UCSD-AML1 (cell line): Measurements from ENCODE around the gene GPRIN2.
"Not testable (repeated sequence)": the region's sequence is repeated elsewhere in the genome, so short reads cannot be mapped to it uniquely, and the experiment has no call there.

Experiments
- DNase-seq: peaks from one replicate; lab custom pipeline; 2025; ENCODE audit not compliant: unreplicated experiment; lab: John Stamatoyannopoulos, UW

GPRIN2 gene

DNA sequence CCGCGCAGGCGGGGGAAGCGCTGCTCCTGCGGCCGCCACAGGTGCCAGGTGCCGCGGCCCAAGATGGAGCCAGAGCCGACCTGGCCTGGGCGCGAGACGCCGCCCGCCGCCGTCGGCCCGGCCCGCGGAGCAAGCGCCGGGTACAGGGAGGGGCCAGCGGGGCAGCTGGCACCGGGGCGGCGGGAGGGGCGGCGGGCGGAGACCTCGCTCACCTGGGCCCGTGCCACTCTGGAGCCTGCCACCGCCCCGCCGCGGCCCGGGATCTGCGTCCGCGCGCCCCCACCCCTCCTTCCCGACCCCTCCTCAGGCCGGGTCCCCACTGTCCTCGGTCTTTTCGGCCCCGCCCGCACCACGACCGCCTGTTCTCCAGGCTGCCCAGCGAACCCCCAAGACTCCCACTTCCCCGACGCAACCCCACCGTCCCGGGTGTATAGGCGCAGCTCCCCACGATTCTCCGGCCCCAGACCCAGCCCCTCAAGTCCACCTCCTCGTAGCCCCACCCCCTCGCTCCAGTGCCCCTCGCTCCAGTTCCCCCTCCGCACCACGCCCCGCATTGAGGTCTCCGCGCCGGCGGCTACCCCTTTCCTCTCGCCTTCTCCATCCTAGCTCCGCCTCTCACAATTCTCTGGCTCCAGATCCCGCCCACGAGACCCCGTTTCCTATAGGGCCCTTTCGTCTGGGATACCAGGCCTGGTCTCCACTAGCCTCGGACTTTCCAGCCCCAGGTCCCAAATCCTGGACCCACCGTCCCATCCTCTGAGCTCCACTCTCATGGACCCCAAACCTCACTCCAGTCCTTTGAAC is at the start of gene GPRIN2:
Gene GPRIN2, minus strand, starts transcription at position 144 of the 804 bp plus-strand sequence. CDS start 5,922 bp downstream, outside the sequence.
- DNase-seq = no peak

DNA sequence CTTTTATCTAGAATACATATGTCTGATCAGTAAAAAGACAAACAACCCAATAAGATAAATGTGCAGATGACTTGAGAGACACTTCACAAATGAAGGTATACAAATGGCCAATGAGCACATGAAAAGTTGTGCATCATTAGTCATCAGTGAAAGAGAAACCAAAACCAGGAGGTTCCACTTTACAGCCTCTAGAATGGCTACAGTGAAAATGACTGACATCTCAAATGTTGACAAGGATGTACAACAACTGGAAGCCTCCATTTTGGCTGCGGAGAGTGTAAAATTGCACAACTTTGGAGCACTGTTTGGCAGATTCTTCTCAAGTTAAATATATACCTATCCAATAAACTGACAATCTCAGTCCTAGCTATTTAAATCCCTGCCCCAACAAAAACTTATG is 44.1 kb upstream of the GPRIN2 start:
- DNase-seq = not testable (repeated sequence)

DNA sequence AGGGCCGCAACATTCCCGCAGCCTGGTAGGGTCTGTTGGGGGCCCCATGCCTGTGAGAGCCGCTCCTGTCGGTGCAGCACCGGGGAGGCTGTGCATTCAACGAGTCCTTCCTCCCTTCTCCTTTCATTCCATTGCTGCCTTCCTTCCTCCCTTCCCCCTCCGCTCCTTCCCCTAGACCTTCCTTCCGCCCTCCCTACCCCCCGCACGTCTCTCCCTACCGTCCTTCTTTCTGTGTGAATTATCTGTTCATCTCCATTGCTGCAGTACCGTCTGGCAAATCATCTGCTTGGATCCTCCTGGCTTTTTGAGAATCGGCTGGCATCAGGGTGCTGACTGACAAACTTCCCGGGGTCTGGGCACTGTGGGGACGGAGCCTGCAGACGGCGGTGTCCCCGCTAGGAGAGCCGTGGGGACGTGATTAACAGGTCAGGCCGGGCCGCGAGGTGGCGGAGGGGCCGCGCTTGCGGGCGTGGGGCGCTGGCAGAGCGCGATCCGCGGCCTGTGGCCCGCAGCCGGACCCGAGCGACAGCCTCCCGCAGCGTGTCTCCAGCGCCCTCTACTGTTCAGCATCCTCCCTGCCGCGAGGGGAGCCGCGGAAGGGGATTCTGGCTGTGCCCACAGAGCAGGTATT is 41.3 kb upstream of the GPRIN2 start:
- DNase-seq = not testable (repeated sequence)

GRCh38 chr10:46596570-46596969 is 40.1 kb upstream of the GPRIN2 start:
- not testable (repeated sequence) for DNase-seq

DNA sequence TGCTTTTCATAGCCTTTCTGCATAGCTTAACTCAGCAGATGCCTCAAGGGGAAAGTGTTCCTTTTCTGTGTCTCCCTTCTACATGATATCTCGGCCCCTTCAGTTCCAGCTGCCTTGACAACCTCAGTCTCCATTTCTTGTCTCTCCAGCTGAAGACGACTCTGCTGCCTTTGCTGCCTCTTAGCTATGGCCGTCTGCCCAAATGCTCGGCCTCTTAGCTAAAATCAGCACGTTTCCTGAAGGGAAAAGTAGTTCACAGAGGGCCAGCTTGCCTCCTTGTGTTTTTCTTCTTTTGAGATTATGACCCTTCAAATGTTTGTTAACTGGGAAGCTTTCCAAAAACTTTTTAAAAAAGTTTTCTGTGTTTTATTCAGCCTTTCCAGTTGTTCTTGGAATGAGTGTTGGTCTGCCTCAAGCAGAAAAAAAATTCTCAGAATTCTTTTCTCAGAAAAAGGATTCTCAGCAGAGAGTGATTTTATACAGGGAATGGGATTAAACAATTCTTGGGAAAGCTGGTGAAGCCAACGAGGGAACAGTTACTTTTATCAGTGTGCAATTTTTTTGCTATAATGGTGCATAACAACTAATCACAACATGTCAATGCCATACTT is 38.1 kb upstream of the GPRIN2 start:
- not testable (repeated sequence) for DNase-seq

- not testable (repeated sequence) for DNase-seq
Measured at GRCh38 chr10:46593307-46593706, 36.8 kb upstream of the GPRIN2 start.

DNA sequence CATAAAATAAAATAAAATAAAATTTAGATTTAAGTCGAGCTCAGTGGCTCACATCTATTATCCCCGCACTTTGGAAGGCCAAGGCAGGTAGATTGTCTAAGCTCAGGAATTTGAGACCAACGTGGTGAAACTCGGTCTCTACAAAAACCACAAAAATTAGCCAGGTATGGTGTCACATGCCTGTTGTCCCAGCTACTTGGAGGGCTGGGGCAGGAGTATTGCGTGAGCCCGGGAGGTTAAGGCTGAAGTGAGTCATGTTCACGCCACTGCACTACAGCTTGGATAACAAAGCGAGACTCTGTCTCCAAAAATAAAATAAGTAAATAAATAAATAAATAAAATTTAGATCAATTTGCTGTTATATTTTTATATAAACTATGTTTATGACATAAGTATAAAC is 34.6 kb upstream of the GPRIN2 start:
- DNase-seq = not testable (repeated sequence)

- not testable (repeated sequence) for DNase-seq
Measured at GRCh38 chr10:46589589-46589988, 33.1 kb upstream of the GPRIN2 start.

DNA sequence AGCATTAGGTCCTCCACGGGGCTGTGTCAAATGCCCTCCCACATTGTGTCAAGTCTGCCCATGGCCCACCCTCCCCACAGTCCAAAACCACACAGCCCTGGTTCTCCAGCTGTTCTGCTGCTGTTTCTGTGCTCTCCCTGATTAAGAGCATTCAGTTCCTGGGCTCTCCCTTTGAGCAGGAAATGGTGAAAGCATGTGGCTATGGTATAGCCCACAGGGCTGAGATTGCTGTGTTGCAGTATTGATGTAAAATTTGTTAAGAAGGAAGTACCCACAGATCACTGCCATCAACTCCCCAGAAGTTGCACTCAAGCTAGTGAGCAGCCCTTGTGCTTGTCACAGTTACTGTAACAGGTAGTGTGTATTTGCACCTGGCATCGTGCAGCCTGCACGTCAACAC is 31.8 kb upstream of the GPRIN2 start:
- not testable (repeated sequence) for DNase-seq

DNA sequence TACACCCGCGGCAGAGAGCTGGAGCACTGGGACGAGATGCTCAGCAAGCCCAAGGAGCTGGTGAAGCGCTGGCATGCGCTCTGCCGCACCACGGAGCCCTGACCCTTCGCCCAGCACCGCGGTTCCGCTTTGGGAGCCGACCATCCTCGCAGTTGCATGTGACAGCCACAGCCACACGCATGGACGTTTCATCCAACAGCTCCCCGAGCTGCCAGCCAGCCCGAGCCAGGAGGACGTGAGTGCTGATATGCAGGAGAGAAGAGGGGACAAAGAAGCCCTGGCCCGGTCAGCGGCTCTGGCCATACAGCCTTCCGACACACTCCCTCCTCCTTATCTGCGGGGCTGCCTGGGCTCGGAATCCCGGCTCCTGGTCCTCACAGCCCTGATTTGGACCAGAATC is 31.1 kb upstream of the GPRIN2 start:
- not testable (repeated sequence) for DNase-seq

- not testable (repeated sequence) for DNase-seq
Measured at GRCh38 chr10:46585246-46585645, 28.8 kb upstream of the GPRIN2 start.

- DNase-seq = not testable (repeated sequence)
Measured at GRCh38 chr10:46584196-46584595, 27.7 kb upstream of the GPRIN2 start.

DNA sequence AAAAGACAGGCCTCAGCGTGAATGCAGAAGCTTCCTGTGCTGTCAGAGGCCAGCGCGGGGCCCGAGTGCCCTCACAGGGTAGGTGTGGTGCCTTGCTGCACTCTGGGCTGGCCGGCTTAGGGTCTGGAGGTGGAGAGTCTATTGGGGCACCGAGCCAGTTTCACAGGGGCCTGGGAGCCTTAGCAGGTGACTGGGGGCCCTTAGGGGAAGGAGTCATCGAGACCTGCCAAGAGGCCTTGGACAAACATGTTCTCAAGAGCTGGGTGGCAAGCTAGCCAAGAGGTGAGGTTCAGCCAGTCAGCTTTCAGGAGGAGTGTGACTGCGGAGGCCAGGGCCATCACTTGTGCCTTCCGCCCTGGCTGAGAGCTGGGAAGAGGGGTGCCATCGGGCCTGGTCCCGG is 26.1 kb upstream of the GPRIN2 start:
- DNase-seq = not testable (repeated sequence)

DNA sequence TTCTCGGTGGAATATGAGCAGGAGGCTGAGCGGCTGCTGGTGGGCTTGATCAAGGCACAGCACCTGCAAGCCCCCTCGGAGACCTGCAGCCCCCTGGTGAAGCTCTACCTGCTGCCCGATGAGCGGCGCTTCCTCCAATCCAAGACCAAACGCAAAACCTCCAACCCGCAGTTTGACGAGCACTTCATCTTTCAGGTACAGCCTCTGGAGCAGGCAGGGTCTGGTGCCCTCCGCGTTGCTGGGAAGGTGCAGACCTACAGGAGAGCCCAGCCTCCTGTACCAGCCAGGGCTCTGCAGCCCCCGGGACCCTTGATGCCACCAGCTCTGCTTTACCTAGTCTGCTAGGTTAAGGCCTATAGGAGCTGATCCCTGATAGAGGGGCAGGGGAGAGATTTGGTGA is 25.5 kb upstream of the GPRIN2 start:
- DNase-seq = not testable (repeated sequence)

DNA sequence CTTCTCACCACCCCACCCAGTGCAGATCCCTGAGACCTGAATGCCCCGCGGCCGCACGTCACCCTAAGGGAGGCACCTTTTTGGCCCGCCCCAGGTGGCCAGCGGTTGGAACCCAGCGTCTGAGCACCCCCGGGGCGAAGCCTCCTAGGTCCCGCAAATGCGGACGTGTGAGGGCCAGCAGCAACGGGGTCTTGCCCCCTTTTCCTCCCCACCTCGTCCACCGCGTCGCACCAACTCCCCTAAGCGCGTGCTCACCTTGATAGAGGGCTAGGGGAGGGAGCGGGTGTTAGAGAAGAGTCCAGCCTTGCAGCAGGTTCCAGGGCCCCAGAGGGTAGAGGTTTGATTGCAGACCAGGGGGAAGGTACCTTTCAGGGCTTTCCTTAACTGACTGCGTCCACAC is 22.9 kb upstream of the GPRIN2 start:
- DNase-seq = not testable (repeated sequence)

GRCh38 chr10:46578474-46579178 is 22.2 kb upstream of the GPRIN2 start, which contains the start of gene SYT15:
TSS of gene SYT15 (plus strand) at chr10:46579128. CDS start at chr10:46579169, 41 bp downstream.
- not testable (repeated sequence) for DNase-seq

DNA sequence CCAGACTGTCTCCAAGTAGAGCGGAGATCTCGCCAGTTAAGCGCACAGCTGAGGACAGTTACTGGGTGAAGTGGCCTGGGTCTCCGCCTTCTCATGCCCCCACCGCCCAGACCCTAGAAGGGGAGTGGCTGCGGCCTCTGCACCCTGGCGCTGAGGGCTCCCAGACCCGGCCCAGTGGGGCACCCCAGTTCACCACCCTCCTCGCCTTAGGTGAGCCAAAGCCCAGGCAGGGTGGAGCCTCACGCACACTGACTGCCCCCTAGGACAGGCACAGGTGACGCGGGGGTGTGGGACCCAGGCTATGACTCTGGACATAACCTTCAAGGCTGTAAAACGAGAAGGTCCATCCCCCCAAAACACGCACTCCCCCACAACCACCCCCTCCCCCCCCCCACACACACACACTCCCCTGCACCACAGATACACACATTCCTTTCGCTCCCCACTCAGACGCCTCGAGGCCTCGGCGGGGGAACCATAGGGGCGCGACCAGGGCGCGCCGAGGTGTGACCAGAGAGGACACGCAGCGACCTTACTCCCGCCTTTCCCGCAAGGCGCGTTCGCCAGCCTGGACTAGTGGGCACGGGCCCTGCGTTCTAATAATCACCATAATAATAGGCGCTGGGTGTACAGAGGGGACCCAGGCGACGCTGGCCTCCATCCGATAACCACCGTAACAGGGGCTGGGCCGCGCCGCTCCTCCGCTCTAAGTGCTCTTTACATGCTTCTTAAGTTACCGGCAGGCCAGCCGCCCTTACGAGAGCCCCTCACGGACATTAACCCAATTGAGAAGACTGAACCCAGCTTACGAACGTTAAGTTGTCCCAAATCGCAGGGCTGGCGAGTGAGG is 21.4 kb upstream of the GPRIN2 start:
- not testable (repeated sequence) for DNase-seq

- not testable (repeated sequence) for DNase-seq
Measured at GRCh38 chr10:46573884-46574283, 17.4 kb upstream of the GPRIN2 start.

- not testable (repeated sequence) for DNase-seq
Measured at GRCh38 chr10:46573314-46573713, 16.9 kb upstream of the GPRIN2 start.

- DNase-seq = not testable (repeated sequence)
Measured at GRCh38 chr10:46572765-46573164, 16.3 kb upstream of the GPRIN2 start.
